COR-L47 (cell line): ENCODE data around the gene CD34.

Experiments used
- DNase-seq: peaks from one replicate; lab custom pipeline; 2025; lab: John Stamatoyannopoulos, UW

The CD34 gene

DNA sequence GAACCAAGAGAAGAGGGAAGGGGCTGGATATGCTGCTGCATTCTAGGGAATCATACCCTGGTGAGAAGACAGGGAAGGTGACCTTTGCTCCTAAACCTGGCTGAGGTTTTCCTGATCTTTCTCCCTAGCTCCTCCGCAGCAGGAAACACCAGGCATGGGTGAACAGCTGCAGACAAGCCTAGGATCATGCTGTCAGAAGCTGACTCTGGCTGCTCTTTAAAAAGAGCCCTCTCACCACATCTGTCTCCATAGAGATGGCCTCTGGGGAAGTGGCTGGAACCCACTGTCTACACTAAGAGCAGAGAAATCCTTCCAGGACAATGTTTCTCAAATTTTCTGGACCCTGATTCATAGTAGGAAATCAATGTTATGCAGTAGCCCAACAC, 57.6 kb downstream of the CD34 start:
- no peak for DNase-seq

DNA sequence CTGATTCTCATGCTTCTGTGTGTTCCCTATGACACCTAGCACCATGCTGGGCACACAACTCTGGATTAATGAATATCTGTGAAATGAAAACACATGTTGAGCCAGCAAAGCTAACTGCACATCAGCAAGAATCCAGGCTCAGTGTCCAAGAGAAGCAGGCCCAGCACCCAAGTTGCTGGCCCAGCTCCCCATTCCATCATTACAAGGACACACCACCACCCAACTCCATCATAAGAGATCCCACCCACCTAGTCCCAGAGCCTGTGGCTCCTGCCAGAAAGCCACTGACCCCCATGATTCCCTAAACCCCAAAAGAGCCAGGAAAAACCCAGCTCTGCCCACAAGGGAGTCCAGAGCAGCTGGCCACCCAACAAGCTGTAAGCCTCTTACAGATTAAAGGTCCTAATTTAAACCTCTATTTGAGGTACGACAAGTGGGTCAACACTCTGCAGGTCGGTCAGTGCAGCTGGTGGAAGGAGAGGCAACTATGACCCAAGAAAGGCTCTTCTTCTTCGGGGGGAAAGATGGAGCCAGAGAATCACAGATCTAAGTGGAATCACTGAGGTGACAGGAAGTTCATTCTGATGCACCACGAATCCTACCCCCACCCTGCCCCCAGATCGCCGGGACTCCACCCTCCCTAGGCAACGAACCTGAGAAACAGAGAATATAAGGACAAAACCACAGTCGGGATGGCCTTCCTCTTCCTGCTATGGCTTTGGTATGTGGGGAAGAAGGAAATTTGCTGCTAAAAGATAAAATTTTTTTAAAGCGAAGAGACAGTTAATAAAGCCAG, 58.2 kb downstream of the CD34 start:
- DNase-seq: no peak

DNA sequence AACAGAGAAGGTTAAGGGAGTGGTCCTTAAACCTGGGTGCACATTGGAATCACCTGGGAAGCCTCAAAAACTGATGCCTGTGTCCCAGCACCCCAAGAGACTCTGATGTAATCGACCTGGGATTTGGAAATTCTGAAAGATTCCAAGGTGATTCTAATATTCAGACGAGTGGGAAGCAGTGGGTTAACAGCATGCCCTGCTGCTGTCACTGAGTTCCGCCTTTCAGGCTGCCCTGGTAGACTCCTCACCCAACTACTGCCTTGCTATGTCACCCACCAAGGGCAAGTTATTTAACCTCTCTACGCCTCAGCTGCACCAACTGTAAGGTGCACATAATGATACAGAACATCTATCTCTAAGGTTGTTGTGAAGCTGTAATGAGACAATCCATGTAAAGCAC, 59.2 kb downstream of the CD34 start:
- DNase-seq: no peak

DNA sequence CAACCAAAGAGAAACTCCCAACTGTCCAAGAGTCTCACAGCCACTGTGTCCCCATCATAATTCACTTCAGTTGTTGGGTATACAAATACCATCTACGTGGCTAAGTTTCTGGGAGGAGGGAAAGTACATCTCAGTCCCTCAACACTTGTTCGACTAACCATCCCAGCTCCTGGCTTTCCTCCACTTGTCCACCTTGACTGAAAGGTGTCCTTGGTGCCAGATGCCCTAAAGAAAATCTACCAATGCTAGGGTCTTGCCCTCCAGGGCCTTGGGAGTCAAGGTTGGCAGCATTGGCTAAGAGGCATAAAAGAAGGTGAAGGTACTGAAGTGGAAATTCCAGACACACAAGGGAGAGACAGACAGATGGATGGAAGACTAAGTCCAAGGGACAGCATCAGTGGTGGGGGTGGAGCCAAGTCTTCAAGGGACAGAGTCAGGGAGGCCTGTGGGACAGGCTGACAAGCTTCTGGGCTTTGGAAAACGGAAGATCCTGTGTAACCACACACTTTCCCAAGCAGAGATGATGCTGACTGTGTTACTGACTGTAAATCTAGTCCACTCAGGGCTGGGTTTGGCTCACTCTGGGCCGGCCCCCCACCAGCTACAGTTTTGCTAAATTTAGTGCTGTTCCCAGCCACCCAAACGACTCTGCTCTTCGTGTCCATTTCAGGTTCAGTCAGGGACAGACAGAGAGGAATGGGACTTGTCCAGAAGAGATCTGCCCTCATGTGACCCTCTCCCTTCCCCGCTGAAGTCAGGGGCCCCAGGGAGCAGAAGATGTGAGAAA, 60.1 kb downstream of the CD34 start:
- DNase-seq: no peak

DNA sequence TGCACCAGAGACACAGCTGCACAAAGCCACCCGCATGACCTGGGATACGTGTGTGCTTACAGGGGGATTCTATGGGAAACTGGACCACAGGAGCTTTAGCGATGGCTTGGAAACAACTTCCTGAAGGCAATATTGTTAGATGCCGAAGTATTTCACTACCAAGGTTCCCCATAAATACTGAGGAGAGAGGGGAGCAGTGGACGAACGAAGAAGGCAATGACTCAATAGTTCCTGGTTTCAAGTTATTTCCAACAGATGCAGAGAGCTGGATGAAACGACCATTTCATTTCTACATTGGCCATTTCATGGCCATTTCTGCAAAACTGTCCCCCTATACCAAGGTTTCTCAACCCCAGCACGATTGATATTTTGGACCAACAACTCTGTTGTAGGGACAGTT, 61.3 kb downstream of the CD34 start:
- DNase-seq: no peak

DNA sequence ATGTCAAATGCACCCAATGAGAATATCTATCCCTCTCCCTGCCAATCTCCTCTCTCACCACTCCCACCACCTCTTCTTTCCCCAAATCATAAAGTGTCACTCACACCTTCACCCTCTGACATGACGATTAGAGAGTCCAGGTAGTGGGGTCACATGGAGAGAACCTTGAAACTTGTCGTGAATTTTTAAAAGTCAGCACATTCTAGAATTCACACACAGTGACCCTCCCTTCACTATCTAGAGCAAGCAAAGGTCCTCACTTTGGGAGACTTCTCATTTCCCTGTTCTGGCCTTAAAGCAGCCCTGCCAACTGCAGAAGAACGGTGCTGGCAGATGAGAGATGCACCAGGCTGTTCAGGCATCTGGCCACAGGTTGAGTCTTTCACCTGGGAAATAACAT, 61.9 kb downstream of the CD34 start:
- no peak for DNase-seq

DNA sequence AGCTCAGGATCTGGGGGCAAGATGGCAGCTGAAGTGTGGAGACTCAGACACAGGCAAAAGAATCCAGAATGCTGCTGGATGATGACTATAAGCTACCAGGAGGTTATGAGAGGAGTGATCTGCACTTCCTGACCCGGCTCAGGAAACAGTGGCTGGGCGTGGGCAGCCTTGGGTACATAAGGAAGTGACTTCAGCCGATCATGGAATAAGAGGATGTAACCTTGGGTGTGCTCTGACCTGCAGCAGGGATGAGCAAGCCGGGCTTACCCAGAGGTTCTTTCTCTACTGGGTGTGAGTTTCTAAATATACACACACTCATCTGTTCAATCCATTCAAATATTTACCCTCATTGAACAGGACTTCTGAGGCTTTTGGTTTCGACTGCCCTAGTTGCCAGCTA, 62.7 kb downstream of the CD34 start:
- DNase-seq: no peak

DNA sequence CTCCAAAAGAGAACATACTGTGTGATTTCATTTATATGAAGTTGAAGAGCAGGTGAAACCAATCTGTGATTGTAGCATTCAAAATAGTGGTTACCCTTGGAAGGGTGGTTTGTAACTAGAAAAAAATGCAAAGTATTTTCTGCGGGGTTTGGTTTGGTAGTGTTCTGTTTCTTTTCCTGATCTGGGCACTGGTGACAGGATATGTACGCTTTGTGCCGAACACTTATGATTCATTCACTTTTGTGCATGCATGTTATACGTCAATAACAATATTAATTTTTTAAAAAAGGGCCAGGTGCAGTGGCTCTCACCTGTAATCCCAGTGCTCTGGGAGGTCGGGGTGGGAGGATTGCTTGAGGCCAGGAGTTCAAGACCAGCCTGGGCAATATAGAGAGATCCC, 63.8 kb downstream of the CD34 start:
- DNase-seq: no peak

DNA sequence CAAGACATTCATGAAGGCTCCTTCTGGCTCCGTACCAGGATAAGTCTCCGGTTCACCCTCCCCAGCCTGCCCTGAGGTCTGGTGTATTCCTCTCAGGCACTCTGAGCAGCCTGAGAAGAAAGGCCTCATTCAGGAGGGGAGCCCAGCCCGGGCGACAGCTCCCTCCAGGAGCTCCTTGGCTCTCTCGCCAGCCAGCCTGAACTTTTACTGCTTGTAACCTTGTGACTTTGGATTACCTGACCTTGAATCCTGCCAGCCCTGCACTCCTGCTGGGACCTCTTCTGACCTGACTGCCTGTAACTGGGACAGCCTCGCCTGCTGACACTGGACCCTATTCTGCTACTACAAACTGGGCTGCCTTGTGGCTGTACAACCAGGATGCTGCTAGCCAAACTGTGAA, 65.8 kb downstream of the CD34 start:
- no peak for DNase-seq

DNA sequence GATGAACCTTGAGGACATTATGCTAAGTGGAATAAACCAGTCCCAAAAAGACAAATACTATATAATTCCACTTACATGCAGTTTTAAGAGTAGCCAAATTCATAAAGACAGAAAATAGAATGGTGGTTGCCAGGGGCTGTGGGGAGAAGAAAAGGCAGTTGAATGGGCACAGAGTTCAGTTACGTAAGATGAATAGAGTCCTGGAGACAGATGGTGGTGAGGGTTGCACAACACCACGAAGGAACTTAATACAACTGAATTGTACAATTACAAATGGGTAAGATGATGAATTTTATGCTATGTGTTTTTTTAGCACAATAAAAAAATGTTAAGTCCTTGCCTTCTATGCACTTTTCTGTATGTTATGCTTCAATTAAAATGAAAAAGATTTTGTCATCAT, 66.6 kb downstream of the CD34 start:
- no peak for DNase-seq

DNA sequence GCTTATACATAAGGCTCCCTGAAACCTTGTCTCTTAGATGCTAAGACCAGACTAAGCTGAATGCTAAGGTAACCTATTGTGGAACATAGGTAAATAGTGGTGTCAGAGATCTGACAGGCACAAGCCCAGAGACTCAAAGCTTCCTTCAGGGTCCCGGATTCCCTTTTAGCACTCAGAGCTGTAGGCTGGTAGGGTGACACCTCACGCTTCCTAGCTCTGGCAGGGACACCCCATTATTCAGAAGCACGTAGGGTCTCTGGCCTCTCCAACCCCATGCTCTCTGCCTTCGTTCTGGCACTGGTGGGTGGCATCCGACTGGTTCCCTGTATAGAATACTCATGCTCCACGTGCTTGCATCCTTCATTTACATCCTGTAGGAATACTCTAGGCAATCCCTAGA, 68.4 kb downstream of the CD34 start:
- no peak for DNase-seq

DNA sequence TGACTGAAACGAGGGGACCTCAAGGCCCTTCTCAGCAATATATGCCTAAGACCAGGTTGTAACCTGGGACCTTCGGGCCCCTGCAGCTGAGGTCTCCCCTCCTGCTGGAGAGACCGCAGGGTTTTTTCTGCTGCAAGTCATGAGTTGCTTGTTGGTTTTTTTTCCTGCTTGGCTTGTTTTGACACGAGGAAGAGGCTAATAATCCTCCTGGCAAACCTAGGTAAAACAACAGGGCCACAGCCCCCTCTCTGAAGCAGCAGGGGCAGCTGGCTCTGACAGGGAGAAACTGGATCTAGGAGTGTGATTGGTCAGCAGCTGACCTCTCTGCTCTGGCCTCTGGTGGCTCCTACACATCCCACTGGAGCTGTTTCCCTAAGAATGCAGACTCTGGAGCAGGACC, 69.0 kb downstream of the CD34 start:
- DNase-seq: no peak

DNA sequence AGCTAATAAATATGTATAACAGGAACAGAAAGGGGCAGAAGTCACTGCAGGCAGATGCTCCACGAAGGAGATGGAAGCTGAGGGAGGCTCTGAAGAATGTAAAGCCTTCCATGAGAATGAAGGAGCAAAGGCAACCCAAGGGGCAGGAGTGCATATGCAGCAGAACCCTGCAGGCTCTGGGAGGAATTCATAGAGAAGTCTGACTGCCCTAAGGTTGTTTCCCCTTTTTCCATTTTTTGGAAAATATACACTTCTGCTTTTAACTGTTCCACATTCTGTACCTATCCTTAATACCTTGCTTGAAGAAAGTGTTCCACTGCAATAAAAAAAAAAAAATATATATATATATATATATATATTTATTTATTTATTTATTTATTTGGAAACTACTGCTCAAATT, 69.6 kb downstream of the CD34 start:
- DNase-seq: no peak

DNA sequence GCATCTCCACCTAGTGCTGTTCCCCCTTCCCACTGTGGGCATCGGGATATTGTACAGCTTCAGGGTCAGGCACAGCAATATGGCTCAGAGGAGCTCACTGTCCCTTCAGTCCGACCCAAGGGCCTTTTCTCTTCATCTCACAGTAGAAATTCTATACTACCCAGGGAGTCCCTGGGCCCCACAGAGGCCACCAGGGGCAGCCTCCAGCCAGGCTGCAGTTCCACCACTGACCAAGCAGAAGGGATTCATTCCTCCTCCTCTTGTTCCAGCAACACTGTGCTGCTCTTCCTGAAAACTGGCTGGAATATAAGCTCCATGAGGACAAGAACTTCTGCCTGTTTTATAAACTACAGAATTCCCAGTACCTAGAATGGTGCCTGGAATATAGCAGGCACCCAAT, 70.5 kb downstream of the CD34 start:
- no peak for DNase-seq

DNA sequence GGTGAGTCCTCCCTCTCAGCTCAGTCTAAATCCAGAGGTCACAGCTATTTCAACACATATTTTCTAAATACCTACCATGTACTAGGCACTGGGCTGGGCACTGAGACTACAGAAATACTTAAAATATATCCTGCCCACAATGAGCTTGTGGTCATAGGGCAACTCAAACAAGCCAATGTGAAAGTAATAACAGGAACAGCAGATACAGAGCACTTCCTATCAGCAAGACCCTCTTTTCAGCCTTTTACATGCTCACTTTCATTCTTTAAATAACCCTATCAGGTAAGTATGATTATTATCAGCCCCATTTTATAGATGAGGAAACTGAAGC, 71.9 kb downstream of the CD34 start:
- DNase-seq: no peak

DNA sequence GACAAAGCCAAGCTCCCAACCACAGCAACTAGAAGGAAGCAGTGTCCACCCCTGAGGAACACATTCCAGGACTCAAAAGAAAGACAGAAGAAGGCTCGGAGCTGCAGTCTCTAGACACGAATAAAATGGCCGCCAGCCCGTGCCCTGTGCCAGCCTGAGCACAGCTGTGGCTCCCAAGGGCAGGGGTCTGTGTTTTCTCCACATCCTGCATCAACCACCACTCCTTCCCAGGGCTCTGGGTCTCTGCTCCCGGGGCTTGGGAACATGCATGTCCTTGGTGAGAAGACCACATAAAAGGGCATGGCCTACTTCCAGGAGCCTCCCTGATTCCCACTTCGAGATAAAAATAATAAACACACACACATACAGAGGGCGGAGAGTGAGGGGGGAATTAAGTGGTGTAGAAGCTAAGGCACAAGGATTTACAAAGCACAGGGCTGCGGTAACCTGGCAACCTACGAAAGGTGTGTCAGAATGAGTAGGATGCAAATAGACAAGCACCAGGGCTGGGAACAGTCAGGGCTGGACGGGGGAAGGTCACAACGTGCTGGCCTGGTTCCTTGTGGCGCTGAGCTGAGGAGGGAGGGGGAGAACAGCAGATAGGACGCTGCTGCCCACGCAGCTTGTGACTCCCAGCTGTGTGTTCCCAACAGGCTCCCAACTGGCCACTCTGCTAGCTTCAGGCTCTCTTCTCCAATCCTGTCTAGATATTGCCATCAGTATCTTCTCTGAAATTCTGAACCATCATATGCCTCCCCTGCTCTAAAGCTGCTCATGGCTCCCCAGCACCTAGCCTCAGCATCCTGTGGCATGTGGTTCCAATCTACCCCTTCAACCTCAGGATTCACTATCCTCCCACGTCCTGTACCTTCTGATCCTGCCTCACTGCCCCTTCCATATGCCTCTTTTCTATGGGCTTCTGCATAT, 72.5 kb downstream of the CD34 start:
- DNase-seq: no peak

DNA sequence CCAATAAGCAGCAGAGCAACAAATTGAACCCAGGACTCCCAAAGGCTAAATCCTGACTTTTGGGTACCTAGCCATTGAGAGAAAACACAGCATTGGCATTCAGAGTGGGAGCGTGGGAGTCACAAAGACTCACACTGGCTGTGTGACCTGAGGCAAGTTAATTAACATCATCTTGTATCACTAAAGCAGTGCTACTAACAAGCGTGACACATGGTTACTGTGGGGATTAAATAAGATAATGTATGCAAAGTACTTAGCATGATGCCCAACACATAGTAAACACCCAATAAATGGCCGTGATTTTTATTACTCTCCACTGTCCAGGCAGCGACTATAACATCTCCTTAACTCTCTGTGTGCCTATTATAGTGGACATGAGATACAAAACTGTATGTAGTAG, 73.3 kb downstream of the CD34 start:
- no peak for DNase-seq

DNA sequence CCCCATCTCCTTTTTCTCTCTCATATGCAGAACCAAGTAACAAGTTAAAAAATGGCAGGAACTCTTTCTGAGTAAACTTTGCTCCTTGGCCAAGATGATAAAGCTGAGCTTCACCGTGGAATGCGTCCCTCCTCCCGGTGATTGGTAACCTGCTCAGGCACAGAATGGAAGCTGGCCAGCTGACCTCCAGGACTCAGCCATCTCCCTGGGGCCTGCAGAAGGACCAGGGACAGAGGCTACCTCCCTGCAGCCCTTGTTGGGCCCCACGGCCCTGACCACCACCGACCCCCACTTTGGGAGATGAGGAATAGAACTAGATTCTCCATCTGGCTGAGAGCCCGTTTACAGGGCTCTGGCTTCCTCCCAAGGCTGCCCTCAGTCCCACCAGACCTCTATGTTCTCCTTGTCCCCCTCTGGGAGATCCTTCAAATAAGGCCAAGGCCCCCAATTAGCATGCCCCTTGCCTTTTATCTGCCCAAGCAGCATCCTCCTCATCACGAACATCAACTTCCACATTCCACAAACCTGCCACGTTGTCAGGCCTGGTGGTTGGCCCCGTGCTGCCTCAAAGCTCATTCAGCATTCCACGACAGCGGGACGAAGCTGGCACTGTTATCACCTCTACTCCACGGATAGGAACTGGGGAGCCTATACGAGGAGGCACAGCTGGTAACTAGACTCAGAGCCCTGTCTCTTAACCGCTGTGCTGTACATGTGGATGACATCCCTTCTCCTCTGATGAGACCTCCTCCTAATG, 74.2 kb downstream of the CD34 start:
- no peak for DNase-seq

DNA sequence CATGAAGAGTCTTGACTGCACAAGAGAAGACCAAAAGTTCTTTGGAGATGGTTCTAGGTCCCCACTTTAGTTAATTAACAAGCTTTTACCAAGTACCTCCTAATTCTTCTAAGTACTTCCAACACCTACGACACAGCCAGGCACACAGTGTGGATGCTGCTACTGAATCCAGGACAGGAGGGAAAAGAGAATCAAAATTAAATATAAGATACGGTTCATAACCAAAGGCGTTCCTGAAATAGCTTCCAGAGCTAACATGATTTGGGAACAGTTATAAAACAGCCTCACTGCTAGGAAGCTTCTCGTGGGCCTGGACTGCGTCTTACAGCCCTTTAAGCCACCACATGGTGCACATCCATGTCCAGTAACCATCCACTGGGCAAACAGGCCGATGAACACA, 75.0 kb downstream of the CD34 start:
- DNase-seq: no peak

DNA sequence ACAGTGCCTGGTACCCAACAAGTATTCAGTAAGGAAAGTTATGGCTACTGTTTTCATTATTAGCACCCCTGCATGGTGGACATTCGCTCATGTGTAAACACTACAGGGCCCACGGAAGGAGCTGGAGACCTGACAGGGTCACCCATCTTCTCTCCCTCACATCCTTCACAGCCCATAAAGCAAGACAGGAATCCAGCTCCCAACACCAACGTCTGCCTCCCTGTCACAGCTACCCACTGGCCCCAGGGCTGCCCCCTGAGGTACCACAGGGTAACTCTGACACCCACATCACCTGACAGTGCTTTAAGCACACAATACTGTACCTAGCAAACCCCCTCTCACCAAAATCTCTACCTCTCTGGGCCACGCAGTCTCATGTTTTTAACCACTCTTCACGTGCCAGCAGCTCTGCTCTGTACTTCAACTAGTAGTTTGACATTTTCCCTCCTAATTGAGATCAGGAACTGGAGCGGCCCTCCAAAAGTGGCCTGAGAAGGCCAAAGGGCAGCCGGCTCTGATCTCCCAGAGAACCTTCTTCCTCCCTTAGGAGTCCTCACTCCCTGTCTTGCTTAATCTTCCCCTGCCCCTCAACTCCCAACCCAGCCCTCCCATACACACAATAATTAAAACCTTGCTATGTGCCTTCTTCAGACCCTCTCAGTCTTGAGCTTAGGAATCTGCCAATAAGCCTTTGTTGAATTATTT, 76.8 kb downstream of the CD34 start:
- DNase-seq: no peak

DNA sequence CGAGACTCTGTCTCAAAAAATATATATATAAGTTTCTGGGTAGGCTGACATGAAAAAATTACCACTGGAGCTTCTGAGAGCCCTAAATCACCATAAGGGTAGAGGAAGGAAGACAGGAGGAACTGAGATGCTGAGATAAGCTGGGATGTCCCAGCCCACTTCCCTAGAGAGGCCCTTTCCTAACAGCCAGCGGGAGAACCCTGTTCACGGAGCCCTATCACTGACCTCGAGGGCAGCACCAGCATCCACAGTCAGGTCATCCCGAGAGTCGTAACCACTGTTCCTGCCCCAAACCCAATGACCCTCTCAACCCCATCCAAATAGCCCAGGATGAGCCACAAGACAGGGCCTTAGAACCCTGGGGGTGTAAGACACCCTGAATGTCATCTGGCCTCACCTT, 77.5 kb downstream of the CD34 start:
- no peak for DNase-seq
